H1 (cell line): ENCODE results near the gene FGF3.

Experiments
- CREB1 ChIP-seq: IDR thresholded peaks from 2 replicates; pipeline ENCODE4 v1.6.1; 2012; ENCODE audit warnings: inconsistent platforms
- EP300 ChIP-seq, 2 experiments: IDR thresholded peaks; 1 replicate in 1 of 2; 2 replicates in 1 of 2; pipeline ENCODE4 v1.6.1; 2011 to 2012; ENCODE audit warnings: low read depth in 2 of 2, low read length in 2 of 2, mild to moderate bottlenecking in 2 of 2, borderline replicate concordance in 1 of 2, inconsistent platforms in 1 of 2, moderate library complexity in 1 of 2
- EZH2 ChIP-seq: fragments of 200-600 bp; sonication (generic); IDR thresholded peaks from 2 replicates; pipeline ENCODE4 v1.7.1; 2012; ENCODE audit warnings: low read depth, mild to moderate bottlenecking, moderate library complexity, low read length, inconsistent platforms; ENCODE audit not compliant: severe bottlenecking
- JUN ChIP-seq: IDR thresholded peaks from 2 replicates; pipeline ENCODE4 v1.6.1; 2011; ENCODE audit warnings: low read depth, mild to moderate bottlenecking, improper control_type of control experiment, low read length
- TAF1 ChIP-seq: IDR thresholded peaks from 2 replicates; pipeline ENCODE4 v1.6.1; 2011; ENCODE audit warnings: mild to moderate bottlenecking, low read depth, low read length
- TEAD4 ChIP-seq: IDR thresholded peaks from 2 replicates; pipeline ENCODE4 v1.6.1; 2012; ENCODE audit warnings: low read depth, low read length, inconsistent platforms, mixed read lengths
- ZNF274 ChIP-seq: IDR thresholded peaks from 2 replicates; pipeline ENCODE4 v1.7.0; 2012; ENCODE audit warnings: low read length, borderline replicate concordance; ENCODE audit errors: extremely low read depth
- TF ChIP-seq, protein P1 (sequence below), 3 experiments: IDR thresholded peaks; 1 replicate in 2 of 3; 2 replicates in 1 of 3; pipeline versions ENCODE4 v1.5.1 to v1.6.1; 2011; ENCODE audit warnings: low read length in 3 of 3, mild to moderate bottlenecking in 3 of 3, inconsistent platforms in 2 of 3, low read depth in 1 of 3, moderate library complexity in 1 of 3; ENCODE audit not compliant: insufficient read depth in 1 of 3; ENCODE audit errors: control extremely low read depth in 1 of 3
- TF ChIP-seq, protein P2 (sequence below): IDR thresholded peaks from 2 replicates; pipeline ENCODE4 v1.6.1; 2011; ENCODE audit warnings: low read length, improper control_type of control experiment

DNA sequence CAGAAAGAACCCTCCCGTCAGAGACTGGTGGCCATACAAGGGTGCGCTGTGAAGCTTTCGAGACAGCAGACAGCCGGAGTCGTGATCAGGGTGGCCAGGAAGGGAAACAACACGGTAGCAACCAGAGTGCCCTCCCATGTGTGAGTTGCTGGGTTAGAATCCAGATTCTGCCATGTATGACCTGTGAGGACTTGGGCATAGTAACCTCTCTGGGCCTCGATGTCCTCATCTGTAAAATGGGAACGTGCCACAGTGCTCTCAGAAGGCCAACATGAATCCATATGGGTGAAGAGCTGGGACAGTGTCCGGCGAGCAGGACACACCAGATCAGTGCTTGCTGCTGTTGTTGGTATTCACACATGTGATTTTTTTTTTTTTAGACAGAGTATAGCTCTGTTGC is 7.6 kb upstream of the FGF3 start:
- TF ChIP-seq TAF1 (no peak), ZNF274 (no peak), CREB1 (no peak), EZH2 (no peak), TEAD4 (no peak), EP300 (IDR thresholded peaks at IDR 0.05; ENCODE audit: borderline replicate concordance in 1 of 2, low read depth in 2 of 2, low read length in 2 of 2) (no peak), JUN (no peak)
- TF ChIP-seq, protein P1, sequence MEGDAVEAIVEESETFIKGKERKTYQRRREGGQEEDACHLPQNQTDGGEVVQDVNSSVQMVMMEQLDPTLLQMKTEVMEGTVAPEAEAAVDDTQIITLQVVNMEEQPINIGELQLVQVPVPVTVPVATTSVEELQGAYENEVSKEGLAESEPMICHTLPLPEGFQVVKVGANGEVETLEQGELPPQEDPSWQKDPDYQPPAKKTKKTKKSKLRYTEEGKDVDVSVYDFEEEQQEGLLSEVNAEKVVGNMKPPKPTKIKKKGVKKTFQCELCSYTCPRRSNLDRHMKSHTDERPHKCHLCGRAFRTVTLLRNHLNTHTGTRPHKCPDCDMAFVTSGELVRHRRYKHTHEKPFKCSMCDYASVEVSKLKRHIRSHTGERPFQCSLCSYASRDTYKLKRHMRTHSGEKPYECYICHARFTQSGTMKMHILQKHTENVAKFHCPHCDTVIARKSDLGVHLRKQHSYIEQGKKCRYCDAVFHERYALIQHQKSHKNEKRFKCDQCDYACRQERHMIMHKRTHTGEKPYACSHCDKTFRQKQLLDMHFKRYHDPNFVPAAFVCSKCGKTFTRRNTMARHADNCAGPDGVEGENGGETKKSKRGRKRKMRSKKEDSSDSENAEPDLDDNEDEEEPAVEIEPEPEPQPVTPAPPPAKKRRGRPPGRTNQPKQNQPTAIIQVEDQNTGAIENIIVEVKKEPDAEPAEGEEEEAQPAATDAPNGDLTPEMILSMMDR (IDR thresholded peaks at IDR 0.05; ENCODE audit: control extremely low read depth in 1 of 3, insufficient read depth in 1 of 3, low read depth in 1 of 3, low read length in 3 of 3): no peak
- TF ChIP-seq, protein P2, sequence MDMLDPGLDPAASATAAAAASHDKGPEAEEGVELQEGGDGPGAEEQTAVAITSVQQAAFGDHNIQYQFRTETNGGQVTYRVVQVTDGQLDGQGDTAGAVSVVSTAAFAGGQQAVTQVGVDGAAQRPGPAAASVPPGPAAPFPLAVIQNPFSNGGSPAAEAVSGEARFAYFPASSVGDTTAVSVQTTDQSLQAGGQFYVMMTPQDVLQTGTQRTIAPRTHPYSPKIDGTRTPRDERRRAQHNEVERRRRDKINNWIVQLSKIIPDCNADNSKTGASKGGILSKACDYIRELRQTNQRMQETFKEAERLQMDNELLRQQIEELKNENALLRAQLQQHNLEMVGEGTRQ: no peak
